HG02981 (cell line): Measurements from ENCODE around the gene KCND3.

Source experiments
- ATAC-seq: cut with Tn5 transposase; IDR thresholded peaks from one replicate; pipeline ENCODE4 v1.9.1; 2021; ENCODE audit warnings: mild to moderate bottlenecking, moderate library complexity; ENCODE audit not compliant: unreplicated experiment

KCND3 gene

GRCh38 chr1:111989531-111990025 is at the start of gene KCND3:
Gene KCND3, minus strand, starts transcription at chr1:111989668.
- ATAC-seq = no peak

GRCh38 chr1:112034277-112034676 is 44.8 kb upstream of the KCND3 start:
- no peak for ATAC-seq

GRCh38 chr1:112033439-112034120 is 44.1 kb upstream of the KCND3 start:
- ATAC-seq = no peak

GRCh38 chr1:112030157-112030556 is 40.7 kb upstream of the KCND3 start:
- ATAC-seq = no peak

GRCh38 chr1:112027696-112028095 is 38.2 kb upstream of the KCND3 start:
- no peak for ATAC-seq

- ATAC-seq = no peak
Measured at GRCh38 chr1:112026501-112026900, 37.0 kb upstream of the KCND3 start.

- no peak for ATAC-seq
Measured at GRCh38 chr1:112026016-112026415, 36.5 kb upstream of the KCND3 start.

GRCh38 chr1:112021263-112021662 is 31.8 kb upstream of the KCND3 start:
- no peak for ATAC-seq

- no peak for ATAC-seq
Measured at GRCh38 chr1:112017183-112017582, 27.7 kb upstream of the KCND3 start.

GRCh38 chr1:112012823-112013222 is 23.4 kb upstream of the KCND3 start:
- no peak for ATAC-seq

GRCh38 chr1:112011202-112011601 is 21.7 kb upstream of the KCND3 start:
- ATAC-seq = no peak

- no peak for ATAC-seq
Measured at GRCh38 chr1:112007169-112007568, 17.7 kb upstream of the KCND3 start.

GRCh38 chr1:112006416-112007025 is 17.1 kb upstream of the KCND3 start:
- ATAC-seq = no peak

GRCh38 chr1:112004076-112004475 is 14.6 kb upstream of the KCND3 start:
- ATAC-seq = no peak

- ATAC-seq = no peak
Measured at GRCh38 chr1:112002514-112002913, 13.0 kb upstream of the KCND3 start.

GRCh38 chr1:112001436-112001835 is 12.0 kb upstream of the KCND3 start:
- no peak for ATAC-seq

GRCh38 chr1:112000048-112000447 is 10.6 kb upstream of the KCND3 start:
- ATAC-seq = no peak

- no peak for ATAC-seq
Measured at GRCh38 chr1:111998332-111998731, 8.9 kb upstream of the KCND3 start.

GRCh38 chr1:111992476-111992875 is 3.0 kb upstream of the KCND3 start:
- ATAC-seq = no peak

- no peak for ATAC-seq
Measured at GRCh38 chr1:111990878-111991718, 1.6 kb upstream of the KCND3 start.

- no peak for ATAC-seq
Measured at GRCh38 chr1:111990026-111990877, 784 bp upstream of the KCND3 start.
